ENCODE measurements around the gene SPINDOC.

The SPINDOC gene

DNA sequence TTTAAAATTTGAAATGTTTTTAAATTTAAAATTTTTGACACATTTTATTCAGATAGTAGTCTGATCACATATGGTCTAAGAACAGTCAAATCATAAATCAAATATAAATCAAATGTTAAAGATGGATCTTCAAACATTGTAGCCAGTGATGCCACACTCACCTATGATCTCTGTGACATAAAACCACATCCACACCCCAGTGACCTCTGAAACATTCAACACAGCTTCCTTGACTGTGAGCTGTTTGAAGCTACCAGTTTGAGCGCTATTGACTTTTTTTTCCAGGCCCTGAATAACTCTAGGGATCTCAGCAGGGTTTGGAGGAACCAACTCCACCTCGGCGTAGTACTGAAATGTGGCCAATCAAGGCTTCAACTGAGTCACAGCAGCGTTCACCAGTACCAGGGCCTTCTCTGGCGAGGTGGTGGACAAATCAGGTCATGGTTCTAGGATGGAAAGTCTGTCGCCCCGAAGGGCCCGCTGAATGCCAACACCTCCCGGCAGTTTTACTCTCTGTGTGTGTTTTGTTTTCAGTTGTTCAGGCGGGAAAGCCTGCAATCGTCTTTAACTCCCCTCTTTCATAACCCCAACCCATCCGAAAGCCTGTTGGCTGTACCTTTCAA lies 21.4 kb downstream of the SPINDOC start:
- DNase-seq = no peak

DNA sequence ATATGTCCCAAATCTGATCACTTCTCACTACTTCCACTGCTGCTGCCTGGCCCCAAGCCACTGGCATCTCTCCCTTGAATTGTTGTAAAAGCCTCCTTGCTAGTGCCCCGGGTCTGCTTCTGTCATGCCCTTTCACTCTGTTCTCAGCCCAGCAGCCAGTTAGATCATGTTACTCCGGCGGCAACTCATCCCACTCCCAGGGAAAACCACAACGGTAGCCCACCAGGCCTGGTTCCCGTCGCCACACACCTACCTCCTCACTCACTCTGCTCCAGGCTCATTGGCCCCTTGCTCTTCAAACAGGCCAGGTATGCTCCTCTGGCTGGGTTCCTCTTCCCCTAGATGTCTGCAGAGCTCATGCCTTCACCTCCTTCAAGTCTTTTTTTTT lies 21.9 kb downstream of the SPINDOC start:
- no peak for DNase-seq

DNA sequence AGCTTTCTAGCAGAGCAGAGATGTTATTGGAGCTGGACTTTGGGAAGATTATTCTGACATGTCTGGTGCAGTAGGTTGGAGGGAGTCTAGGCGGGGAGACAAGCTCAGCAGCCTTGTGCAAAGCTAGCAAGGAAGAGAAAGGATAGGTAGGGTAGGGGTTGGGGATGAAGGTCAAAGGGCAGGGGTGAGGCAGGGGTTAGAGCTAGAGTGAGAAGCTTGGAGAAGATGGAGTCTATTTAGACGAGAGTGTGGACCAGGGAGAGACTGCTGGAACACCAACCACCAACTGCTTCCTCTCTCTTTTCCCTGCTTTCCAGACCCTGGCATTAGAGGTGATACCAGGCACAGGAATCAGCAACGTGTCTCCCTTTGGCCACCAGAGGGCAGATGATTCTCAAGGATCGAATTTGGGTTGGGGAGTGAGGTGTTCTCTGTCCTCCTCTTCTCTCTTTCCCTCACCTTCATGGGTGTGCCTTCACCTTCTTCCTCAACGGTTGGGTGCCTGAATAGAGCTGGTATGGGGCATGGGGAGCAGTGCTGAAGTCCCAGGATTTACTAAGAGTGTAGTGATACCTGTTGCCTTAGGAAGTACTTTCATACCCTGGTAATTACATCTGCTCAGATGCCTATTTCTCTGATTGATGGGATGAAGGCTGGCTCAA lies 23.9 kb downstream of the SPINDOC start:
- DNase-seq = peak; percentile 85

DNA sequence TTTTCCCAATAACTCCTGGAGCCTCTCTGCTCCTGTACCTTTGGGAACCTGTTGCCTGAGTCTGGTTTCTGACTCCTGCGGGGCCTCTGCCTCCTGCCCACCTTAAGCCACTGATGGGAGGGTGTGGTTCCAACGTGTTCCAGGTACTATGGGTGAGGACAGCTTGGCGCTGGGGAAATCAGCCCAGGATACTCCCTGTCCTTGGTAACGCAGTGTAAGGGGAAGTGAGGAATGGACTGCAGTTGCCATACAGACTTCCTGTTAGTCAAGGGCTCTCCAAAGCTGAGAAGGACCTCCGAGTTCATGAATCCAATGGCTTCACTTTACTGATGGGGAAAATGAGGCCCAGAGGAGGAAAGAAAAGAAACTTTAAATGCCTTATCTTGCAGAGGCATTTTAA lies 24.5 kb downstream of the SPINDOC start:
- DNase-seq = no peak

DNA sequence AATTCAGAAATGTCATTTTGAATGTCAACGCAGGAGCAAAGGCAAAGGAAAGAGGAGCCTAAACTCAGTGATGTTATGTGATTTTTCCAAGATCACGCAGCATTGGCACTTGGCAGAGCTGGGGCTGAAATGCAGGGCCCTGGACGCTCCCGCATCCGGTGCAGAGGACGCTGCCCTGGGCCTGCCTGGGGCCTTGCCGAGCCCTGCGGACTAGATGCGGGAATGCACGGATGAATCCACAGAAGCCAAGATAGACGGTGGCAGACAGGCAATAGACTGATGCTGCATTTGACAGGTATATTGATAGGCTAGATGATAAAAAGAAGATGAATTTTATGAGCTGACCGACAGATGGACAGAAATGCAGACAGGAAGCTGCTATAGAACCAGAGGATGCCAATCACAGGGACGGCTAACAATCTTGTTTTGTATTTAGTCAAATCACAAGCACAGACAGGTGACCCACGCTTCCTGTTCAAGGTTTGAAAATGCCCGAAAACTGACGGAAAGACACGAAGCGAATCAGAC lies 25.0 kb downstream of the SPINDOC start:
- DNase-seq = no peak

DNA sequence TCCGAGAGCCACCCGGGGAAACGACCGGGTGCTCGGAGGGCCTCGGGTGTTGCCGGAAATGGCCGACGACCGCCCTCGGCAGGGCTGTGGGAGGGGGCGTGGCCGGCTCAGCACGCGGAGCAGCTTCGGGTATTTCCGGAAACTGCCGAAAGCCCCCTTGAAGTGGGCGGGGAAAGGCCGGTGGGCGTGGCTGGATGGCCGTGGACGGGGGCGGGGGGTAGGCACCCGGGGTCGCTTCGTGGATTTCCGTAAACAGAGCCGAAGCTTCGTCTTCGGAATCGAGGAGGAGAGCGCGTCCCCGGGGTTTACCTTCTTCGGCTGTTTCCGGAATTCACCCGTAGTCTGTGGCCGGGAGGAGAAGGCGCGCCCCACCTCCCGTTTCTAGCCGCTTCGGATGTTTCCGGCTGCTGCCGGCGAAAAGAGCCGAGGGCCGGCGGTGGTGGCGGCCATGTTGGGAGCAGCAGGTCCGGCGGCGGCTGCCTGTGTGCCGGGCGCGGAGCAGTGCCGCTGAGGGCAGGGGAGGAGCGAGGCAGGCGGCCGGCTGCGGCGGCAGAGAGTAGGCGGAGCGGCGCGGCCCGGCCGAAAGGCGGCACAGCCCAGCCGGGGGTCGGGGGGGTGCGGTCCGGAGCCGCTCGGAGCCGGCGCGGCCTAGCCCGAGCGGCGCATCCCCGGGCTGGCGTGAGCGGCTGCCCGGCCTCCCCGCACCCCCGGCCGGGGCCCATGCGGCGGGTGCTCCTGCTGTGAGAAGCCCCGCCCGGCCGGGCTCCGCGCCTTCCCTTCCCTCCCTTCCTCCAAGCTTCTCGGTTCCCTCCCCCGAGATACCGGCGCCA lies 25.6 kb downstream of the SPINDOC start, which contains the start of gene MARK2:
Gene MARK2, plus strand, starts transcription at position 433 of the 830 bp plus-strand sequence. Its CDS starts 397 bp downstream, at position 830.
- peak; percentile 99 for DNase-seq

DNA sequence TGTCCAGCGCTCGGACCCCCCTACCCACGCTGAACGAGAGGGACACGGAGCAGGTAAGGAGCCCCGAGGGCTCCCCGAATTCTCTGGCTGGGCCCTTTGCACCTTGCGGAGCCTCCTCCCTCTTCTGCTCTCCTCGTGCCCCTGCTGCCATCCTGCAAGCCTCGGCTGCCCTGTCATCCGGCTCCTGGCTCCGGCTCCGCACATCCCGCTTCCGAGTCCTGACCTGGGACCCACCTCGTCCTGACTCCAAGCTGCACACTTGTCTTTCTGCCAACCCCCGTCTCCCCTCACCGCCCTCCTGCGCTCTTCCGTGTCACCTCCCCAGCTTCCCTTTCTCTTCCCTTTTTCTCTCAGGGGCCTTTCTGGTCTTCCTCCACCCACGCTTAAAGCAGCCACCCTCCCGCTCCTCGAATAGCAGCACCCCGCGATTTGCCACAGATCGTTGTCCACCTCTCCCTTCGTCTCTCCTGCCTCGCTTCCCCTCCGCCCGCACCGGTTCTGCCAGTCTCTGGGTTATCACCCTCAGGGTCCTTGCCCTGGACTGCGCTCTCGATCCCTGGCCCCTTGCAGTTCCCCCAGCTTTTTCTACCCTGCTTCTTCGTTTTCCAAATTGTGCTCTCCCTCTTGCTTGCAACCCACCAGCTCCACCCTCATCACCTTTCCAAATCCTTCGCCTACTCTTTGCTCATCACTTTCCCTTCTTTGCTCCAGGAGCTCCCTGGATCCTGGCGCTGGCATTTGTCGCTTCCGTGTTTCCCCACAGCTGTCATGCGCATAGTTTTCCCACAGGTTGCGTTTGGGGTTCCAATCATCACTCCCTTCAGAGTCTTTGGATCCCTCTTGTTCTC lies 26.5 kb downstream of the SPINDOC start:
- no peak for DNase-seq

DNA sequence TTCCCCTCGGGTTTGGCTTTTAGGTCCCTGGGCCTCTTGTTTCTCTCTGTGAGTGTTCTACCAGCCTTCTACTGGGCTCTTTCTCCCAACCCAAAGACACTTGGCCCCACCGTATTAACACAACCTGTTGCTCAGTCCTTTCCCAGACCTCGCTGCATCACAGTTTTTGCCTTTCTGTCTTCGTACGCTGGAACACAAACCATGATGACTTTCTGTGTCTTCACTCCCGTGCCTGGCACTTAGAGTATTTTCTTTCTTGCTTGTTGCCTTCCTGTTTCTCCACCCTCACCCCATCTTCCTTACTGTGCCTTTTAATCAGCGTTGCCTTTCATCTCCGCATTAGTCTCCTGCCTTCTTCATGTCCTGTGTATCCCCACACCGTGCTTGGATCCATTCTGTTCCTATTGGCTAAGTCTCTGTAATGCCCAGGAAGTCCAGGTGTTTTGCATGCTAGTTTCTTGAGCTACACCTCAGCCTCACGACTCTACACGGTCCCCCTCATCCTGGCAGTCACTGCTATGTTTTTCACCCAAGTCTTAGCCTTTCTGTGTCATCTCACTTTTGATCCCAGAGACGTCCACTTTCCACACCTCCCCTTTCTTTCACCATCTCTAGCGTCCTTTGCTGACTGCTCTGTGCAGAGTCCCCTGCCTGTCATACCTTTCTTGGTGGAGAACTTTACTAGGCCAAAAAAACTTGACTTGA lies 27.3 kb downstream of the SPINDOC start:
- DNase-seq = no peak

DNA sequence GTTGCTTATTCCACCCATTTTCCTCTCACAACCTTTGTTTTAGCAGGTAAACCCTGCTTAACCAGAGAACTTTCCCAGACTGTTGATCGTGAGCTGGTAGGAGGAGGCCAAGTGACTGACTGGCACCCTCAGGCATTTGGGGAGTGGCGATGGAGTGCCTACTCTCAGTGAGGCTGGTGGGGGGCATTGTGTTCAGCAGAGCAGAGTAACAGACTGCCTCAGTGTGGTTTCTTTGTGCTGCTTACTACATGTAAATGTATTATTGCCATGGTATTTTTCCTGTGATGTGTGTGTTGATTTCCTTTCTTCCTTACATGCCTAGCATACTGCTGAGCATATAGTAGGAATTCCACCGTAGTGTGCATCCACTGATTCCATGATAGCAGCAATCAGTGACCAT lies 28.3 kb downstream of the SPINDOC start:
- DNase-seq = no peak

DNA sequence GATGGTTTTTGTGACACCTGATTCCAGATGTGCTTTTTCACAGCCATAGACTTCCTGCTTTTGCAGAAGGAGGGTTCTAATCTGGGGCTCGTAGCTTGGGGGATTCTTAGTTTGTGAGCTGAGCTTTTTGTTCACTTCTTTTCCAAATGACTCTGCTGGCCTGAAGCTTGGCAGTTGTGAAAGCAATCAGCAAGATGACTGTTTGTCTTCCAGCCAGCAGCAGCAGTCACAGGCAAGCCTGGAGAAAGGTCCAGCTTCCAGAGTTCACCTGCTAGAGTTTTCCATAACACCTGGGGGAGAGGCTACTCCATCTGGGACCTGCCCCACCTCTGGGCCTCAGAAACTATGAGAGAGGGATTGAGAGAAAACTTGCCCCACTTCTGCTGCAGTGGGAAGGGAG lies 29.8 kb downstream of the SPINDOC start:
- DNase-seq = no peak

DNA sequence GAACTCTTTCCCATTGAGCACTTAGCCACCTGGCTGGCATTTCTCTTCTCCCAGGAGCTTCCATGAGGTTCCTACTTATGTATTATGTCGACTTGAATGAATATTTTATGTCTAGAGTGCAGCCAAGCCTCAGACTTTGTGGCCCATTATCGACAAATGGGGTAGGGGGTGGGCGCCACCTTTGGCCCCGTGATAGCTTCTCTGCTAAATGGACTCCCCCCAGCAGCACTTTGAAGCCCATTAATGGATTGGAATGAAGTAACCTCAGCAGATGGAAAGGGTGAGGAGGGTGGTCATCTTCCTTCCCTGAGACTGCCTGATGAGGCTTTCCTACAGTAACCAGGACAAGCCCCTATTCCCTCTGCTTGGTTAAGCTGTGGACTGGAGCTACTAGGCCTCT lies 31.6 kb downstream of the SPINDOC start:
- no peak for DNase-seq

DNA sequence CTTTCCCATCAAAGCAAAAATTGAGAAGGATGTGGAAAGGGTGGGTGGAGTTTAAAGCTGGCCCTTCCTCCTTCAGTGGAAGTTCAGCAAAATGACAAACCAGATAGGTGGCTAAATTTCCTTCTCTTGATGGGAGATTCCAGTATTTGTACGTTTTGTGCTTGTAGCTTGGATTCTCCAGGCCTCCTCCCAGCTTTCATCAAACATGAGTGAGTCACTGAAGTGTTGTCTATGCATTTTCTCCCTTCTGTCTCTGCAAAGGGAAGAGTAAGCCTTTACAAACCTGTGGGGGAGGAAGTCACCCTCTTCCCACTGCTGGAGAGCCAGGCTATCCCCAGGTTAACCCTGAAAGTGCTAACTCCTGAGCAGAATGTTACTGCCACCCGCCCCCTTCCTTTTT lies 32.0 kb downstream of the SPINDOC start:
- no peak for DNase-seq

DNA sequence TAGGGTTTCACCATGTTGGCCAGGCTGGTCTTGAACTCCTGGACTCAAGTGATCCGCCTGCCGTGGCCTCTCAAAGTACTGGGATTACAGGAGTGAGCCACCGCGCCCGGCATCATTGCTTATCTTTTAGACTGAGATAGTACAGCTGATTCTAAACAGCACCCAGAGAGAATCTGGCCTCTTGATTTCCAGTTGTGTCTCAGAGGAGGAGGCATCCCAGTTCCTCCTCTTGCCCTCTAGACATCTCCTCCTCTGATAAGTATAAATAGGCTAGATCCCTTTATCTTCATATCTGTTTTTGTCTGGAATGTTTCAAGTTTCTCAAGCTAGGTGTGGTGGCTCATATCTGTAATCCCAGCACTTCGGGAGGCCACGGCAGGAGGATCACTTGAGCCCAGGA lies 32.7 kb downstream of the SPINDOC start:
- no peak for DNase-seq

DNA sequence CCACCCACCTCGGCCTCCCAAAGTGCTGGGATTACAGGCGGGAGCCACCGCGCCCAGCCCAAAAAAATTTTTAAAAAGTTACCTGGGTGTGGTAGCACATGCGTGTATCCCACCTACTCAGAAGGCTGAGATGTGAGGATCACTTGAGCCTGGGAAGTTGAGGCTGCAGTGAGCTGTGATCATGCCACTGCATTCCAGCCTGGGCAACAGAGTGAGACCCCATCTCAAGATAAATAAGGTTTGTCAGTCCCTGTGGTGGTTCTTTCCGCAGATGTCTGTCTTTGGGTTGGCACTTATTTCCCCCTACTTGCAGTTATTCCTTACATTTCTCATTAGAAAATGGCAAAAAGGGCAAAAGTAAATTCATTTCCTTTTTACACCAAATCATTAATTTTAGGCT lies 33.6 kb downstream of the SPINDOC start:
- no peak for DNase-seq

DNA sequence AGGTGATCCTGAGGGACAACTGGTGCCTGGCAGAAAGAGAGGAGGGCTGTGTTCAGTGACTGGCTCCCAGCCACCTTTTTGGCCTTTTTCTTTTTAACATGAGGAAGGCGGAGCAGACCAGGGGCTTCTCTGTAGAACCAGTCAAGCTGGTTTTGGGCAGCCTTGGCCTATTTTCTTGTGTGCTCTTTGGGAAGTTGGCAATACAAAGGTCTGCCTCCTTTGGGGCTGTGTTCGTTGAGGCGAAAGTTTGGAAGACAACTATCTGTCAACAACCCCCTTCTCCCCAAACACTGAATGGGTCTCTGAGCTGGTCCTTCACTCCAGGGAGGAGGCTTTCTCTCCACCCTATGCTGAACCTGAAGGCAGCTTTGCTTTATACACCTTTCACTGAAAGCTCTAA lies 34.1 kb downstream of the SPINDOC start:
- DNase-seq = no peak

DNA sequence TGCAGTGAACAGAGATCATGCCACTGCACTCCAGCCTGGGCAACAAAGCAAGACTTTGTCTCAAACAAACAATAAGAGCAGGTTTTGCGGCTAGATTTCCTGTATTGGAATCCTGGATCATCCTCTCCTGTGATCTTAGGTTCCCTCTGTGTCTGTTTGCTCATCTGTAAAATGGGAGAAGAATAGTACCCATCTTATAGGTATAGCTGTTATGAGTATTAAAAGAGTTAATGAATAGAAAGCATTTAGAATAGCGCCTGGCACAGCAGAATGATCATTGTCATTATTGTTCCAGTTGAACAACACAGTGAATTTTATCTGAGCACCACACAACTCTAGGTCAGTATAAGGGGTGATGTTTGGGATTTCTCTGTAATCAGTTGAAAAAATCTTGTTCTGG lies 36.4 kb downstream of the SPINDOC start:
- DNase-seq = no peak

DNA sequence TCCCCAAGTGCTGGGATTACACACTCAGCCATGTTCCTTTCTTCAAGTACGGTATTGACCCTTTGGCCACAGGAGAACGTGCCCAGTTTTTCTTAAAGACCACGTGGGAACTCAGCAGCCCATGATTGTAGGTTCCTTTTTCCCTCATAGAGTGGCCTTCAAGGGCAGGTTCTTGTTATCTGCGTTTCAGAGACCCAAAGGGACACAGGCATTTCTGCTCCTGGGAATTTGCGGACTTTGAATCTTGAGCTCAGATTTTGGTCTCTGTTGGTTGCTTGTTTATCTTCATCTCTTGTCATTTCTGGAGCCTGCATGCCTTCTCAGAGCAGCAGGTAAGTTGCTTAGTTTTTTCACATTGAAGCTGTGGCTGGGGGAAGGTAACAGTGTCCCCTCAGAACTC lies 37.7 kb downstream of the SPINDOC start:
- no peak for DNase-seq

DNA sequence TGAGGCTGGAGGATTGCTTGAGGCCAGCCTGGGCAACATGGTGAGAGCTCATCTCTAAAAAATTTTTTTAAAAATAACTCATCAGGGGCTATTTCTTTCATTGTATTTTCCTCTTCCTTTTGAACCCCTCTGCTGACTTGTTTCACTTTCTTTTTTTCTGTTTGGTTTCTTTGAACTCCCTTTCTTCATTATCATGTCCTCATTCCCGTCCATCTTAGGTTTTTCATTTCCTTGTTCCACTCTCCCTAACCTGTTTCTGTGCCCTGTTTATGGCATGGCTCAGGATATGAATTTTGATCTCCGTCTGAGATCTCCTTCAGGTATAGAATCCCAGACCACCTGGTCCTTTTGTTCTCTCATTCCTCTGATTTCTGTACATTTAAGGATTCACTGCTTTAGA lies 38.1 kb downstream of the SPINDOC start:
- no peak for DNase-seq

DNA sequence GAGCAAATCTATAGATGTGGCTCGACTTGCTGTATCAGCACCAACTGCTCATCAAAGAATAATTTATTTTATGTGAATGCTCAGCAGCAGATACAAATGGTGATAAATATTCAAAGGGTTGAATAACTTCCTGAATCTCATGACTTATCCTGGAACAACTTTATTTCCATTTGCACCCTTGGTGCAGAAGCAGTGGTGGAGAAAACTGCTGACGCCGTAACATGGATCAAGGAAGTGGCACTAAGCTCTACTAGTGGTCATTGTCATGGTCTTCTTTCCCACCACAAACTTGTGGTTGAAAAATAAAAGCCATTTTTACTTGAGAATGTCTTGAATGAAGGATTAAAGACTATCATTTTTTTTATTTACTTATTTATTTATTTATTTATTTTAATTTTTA lies 40.2 kb downstream of the SPINDOC start:
- DNase-seq = no peak

DNA sequence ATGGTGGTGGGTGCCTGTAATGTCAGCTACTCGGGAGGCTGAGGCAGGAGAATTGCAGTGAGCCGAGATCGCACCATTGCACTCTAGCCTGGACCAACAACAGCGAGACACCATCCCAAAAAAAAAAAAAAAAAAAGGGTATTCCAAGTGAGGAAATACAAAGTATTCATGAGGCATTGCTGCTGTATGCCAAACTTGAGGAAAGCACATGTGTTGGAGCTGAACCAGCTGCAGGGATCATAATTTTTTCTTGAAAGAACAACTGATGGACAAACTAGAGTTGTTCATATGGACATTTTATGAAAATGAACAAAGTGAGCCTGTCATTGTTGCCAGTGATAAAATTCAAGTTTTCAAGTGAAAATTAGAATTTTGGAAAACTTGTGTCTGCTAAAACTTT lies 41.4 kb downstream of the SPINDOC start:
- DNase-seq = no peak

DNA sequence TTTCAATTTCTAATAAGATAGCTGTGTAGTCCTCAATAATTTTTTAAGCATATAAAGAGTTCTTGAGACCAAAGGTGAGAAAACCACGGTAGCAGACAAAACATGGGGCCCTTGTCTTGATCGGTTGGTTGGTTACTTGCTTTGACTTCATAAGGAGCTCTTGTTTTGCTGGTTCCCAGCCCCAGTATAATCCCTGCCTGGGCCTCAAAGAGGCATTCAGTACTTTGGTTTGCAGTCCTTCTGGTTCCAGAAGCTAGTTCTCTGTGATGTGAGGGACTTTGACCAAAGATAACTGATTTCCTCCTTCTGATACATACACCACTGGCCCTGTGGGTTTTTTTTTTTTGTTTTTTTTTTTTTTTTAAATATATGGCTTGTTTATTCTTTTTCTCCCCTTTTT lies 42.7 kb downstream of the SPINDOC start:
- DNase-seq = peak; percentile 26
